Prostate gland (tissue), 2 donors: ENCODE measurements around the gene PRPF6. TPM values are rescaled to one million over a fixed set of nuclear protein-coding genes. Genes with fewer than 3 reads are reported as not detected.

ENCODE experiments used
- DNase-seq: peaks from one replicate; pipeline ENCODE4 v3.0.0-alpha.2; 2019; ENCODE audit warnings: low spot score
- H3K27ac ChIP-seq, 2 donors: fragments of 200-600 bp; sonication (generic); 2 replicates each; pipeline ENCODE4 v1.5.1; 2017 to 2019
- H3K27me3 ChIP-seq: fragments of 200-600 bp; sonication (generic); replicated peaks from 2 replicates; pipeline ENCODE4 v1.5.1; 2019; ENCODE audit not compliant: insufficient read depth
- H3K36me3 ChIP-seq, 2 donors: fragments of 200-600 bp; sonication (generic); 1 replicate in 1 of 2; 2 replicates in 1 of 2; pipeline versions ENCODE4 v1.5.1 to v1.8.1; 2017 to 2019
- H3K4me1 ChIP-seq: fragments of 200-600 bp; sonication (generic); replicated peaks from 2 replicates; pipeline ENCODE4 v1.5.1; 2019
- H3K4me3 ChIP-seq, 2 donors: fragments of 200-600 bp; sonication (generic); 2 replicates each; pipeline ENCODE4 v1.5.1; 2017 to 2019
- H3K9me3 ChIP-seq: fragments of 200-600 bp; sonication (generic); 2 replicates; pipeline ENCODE4 v1.5.1; 2017
- POLR2A ChIP-seq: fragments of 450-650 bp; IDR thresholded peaks from one replicate; pipeline ENCODE4 v1.6.1; 2016; ENCODE audit warnings: antibody characterized with exemption, mild to moderate bottlenecking
- POLR2AphosphoS5 ChIP-seq: sonication (generic); formaldehyde crosslinking; IDR thresholded peaks from one replicate; pipeline ENCODE4 v1.6.1; 2017; ENCODE audit warnings: antibody characterized with exemption
- WGBS: methylation state at CpG from one replicate; pipeline ENCODE4 v1.1.5; 2018; 5-methylcytosine and 5-hydroxymethylcytosine counted together
- intact Hi-C: fragments of 100-400 bp; cut with DNase I; formaldehyde crosslinking; loops from one replicate; pipeline ENCODE4 v1.14.2; 2022
- total RNA-seq, 2 donors: library from RNA; depleted of rRNA; stranded (reverse); fragments of >200 nt; gene quantifications; one replicate each; pipeline ENCODE4 v1.1.0, GENCODE V29; 2016
- TF ChIP-seq, protein P1 (sequence below), 4 experiments: fragments of 200-600 bp in 2 of 4; fragments of 450-650 bp in 2 of 4; sonication (generic) in 2 of 4; IDR thresholded peaks; 1 replicate in 3 of 4; 2 replicates in 1 of 4; pipeline ENCODE4 v1.5.1; 2016 to 2019; ENCODE audit warnings: antibody characterized with exemption in 4 of 4, mild to moderate bottlenecking in 2 of 4, moderate library complexity in 2 of 4

The PRPF6 gene
- total RNA-seq, 2 donors from 2014 or later, result 60.9 to 99.6 TPM

DNA sequence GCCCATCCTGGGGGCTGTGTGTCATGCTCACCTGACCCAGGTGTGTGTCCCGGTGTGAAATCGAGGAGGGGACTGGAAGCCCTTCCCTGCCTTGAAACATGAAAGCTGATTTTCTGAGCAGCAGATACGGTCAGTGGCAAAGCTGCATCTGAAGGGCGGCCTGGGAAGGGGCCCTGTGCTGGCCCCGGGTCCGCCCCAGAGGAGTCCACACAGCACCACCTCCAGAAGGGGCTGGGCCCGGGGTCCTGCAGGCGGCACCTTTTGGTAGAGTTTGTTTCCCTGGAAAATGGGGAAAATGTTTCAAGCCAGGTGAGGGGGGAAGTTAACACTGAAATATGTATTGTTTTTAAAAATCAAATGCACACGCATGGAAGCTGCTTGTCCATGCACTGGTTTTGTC, 45.5 kb upstream of the PRPF6 start:
- no peak for TF ChIP-seq POLR2A
- no peak for TF ChIP-seq POLR2AphosphoS5
- TF ChIP-seq, protein P1, sequence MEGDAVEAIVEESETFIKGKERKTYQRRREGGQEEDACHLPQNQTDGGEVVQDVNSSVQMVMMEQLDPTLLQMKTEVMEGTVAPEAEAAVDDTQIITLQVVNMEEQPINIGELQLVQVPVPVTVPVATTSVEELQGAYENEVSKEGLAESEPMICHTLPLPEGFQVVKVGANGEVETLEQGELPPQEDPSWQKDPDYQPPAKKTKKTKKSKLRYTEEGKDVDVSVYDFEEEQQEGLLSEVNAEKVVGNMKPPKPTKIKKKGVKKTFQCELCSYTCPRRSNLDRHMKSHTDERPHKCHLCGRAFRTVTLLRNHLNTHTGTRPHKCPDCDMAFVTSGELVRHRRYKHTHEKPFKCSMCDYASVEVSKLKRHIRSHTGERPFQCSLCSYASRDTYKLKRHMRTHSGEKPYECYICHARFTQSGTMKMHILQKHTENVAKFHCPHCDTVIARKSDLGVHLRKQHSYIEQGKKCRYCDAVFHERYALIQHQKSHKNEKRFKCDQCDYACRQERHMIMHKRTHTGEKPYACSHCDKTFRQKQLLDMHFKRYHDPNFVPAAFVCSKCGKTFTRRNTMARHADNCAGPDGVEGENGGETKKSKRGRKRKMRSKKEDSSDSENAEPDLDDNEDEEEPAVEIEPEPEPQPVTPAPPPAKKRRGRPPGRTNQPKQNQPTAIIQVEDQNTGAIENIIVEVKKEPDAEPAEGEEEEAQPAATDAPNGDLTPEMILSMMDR (IDR thresholded peaks at IDR 0.05), result no peak
- Histone ChIP-seq H3K9me3 (no peaks in the 10 kb centered on the region), H3K4me3 (no peak overlapping the region), H3K36me3 (peaks cover 0 to 9% of the 10 kb centered on the region in 2 donors), H3K27me3 (no peaks in the 10 kb centered on the region), H3K27ac (no peak overlapping the region), H3K4me1 (no peaks in the 10 kb centered on the region)
- intact Hi-C loops, result no loop called here
- WGBS, result 89% methylated on average over 9 of the region's 9 CpGs
- DNase-seq, result no peak

DNA sequence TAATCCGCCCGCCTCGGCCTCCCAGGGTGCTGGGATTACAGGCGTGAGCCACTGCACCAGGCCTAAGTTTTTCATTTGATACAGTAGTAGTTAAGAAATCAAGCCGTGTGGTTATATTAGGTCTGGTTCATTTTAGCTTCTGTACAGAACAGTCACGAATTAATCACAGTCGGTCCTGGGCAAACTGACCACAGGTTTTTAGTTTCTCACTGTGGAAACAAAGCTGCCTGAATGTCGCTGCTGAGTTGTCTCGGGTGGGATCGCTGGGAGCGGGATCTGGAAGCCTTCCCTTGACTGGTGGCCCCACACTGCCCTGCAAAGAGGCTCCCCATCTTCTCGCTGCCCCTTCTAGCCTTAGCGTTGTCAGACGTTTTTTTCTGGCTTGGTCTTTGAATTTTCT, 43.3 kb upstream of the PRPF6 start:
- TF ChIP-seq, protein P1 (IDR thresholded peaks at IDR 0.05), result no peak
- TF ChIP-seq POLR2A (no peak), POLR2AphosphoS5 (no peak)
- H3K36me3 ChIP-seq, result no peaks in the 10 kb centered on the region
- WGBS, result 85% methylated on average over 14 of the region's 14 CpGs
- intact Hi-C loops, result no loop called here
- H3K27me3 ChIP-seq, result no peaks in the 10 kb centered on the region
- DNase-seq, result no peak
- H3K27ac ChIP-seq, result no peak overlapping the region
- no peak overlapping the region for H3K4me3 ChIP-seq
- no peaks in the 10 kb centered on the region for H3K9me3 ChIP-seq
- H3K4me1 ChIP-seq, result no peaks in the 10 kb centered on the region

DNA sequence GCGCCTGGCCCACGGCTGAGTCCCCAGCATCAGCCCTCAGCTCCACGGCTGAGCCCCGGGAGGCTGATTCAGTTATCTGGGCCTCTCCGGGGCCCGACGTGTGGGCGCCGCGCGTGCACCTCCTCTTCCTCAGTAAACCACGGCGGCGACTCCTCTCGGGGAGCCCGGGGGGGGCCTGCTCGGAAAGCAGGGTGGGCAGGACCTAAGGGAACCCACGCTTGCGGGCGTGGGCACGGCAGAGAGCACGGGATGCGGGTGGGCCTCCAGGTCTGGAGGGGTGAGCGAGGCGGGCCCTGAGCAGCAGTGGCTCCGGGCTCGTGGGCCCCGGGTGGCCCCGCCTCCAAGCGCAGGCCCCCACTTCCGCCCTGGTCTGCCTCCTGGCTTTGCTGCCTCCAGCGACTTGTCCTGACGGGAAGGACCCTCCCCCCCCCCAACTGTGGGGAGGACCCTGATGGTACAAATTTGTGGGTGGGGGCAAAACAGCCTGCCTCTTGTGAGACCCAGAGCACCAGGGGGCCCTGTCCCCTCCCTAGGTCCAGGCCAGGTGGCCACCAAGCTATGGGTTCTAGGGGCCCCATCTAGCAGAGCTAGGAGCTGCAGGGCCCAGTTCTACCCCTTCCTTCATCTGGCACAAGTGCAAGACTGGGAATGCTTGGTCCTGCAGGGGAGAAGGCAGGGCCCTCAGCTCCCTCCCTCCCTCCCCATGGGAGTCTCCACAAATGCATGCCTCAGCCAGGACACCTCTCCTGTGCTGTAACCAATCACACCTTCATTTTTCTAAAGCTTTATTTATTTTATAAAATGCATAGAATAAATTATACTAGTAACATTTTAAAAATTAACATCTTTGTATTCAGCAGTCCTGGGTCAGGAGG, 41.6 kb upstream of the PRPF6 start:
- DNase-seq, result no peak
- TF ChIP-seq POLR2AphosphoS5 (no peak), POLR2A (no peak)
- TF ChIP-seq, protein P1 (IDR thresholded peaks at IDR 0.05), result no peak
- Histone ChIP-seq H3K36me3 (no peaks in the 10 kb centered on the region), H3K4me1 (no peaks in the 10 kb centered on the region), H3K4me3 (no peak overlapping the region), H3K9me3 (no peaks in the 10 kb centered on the region), H3K27ac (no peak overlapping the region), H3K27me3 (no peaks in the 10 kb centered on the region)
- intact Hi-C loops, result no loop called here
- 87% methylated on average over 32 of the region's 33 CpGs for WGBS

DNA sequence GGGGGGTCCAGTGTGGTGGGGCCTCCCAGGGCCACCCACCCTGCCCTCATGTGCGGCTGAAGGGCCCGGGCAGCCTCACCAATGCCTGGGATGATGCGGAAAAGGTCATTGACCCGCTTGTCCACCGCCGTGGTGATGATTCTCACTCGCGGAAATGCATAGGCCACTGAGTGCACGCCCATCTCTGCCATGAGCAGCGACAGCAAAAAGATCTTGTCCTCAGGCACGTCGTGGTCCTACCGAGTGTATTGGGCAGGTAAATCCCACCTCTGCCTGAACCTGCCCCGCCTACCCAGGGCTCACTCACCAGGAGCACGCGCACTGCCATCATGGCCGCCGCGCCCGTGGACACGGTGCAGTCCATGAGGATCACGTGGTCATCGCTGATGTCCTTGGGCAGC, 40.9 kb upstream of the PRPF6 start:
- Histone ChIP-seq H3K9me3 (no peaks in the 10 kb centered on the region), H3K4me1 (no peaks in the 10 kb centered on the region), H3K36me3 (no peaks in the 10 kb centered on the region), H3K27ac (no peak overlapping the region), H3K4me3 (no peak overlapping the region), H3K27me3 (no peaks in the 10 kb centered on the region)
- TF ChIP-seq, protein P1 (IDR thresholded peaks at IDR 0.05), result no peak
- no peak for TF ChIP-seq POLR2A
- TF ChIP-seq POLR2AphosphoS5, result no peak
- DNase-seq, result no peak
- WGBS, result 91% methylated on average over 23 of the region's 23 CpGs
- intact Hi-C loops, result no loop called here
